ENCODE data around the gene SYNGR4. TPM values are rescaled to one million over a fixed set of nuclear protein-coding genes. Genes with fewer than 3 reads are reported as not detected.

SYNGR4 gene
- total RNA-seq, 6 donors from 2014 or later: not detected

- peak overlapping the region; percentile 87 to 95 (median 92) for H3K27ac ChIP-seq
- H3K4me3 ChIP-seq: peak overlapping the region; percentile 49 to 77 (median 57)
- H3K36me3 ChIP-seq: peaks cover 0 to 5% (median 0%) of the 10 kb centered on the region in 4 donors
- peaks cover 5 to 16% (median 11%) of the 10 kb centered on the region in 4 donors for H3K4me1 ChIP-seq
- DNase-seq (peak; percentile 96 to 99), ATAC-seq (ENCODE audit: low FRiP score in 2 of 2) (peak; percentile 95 to 96)
- TF ChIP-seq POLR2AphosphoS5 (IDR thresholded peaks at IDR 0.05) (peak; percentile 39 to 56), POLR2A (IDR thresholded peaks at IDR 0.05) (peak in 2 of 4 donors; percentile 23 to 49), EP300 (IDR thresholded peaks at IDR 0.05) (no peak)
- TF ChIP-seq, protein P1, sequence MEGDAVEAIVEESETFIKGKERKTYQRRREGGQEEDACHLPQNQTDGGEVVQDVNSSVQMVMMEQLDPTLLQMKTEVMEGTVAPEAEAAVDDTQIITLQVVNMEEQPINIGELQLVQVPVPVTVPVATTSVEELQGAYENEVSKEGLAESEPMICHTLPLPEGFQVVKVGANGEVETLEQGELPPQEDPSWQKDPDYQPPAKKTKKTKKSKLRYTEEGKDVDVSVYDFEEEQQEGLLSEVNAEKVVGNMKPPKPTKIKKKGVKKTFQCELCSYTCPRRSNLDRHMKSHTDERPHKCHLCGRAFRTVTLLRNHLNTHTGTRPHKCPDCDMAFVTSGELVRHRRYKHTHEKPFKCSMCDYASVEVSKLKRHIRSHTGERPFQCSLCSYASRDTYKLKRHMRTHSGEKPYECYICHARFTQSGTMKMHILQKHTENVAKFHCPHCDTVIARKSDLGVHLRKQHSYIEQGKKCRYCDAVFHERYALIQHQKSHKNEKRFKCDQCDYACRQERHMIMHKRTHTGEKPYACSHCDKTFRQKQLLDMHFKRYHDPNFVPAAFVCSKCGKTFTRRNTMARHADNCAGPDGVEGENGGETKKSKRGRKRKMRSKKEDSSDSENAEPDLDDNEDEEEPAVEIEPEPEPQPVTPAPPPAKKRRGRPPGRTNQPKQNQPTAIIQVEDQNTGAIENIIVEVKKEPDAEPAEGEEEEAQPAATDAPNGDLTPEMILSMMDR (IDR thresholded peaks at IDR 0.05): peak in 3 of 6 experiments; percentile 22 to 46 (median 28)
- H3K9me3 ChIP-seq: no peaks in the 10 kb centered on the region
- WGBS, 2 donors: 4 to 20% methylated on average over 4 to 18 of the region's 26 CpGs
- H3K27me3 ChIP-seq: no peaks in the 10 kb centered on the region
Observed at GRCh38 chr19:48362716-48363499, 1.3 kb upstream of the SYNGR4 start.

- peaks cover 5 to 16% (median 11%) of the 10 kb centered on the region in 4 donors for H3K4me1 ChIP-seq
- H3K9me3 ChIP-seq: no peaks in the 10 kb centered on the region
- TF ChIP-seq POLR2AphosphoS5 (IDR thresholded peaks at IDR 0.05) (no peak), EP300 (IDR thresholded peaks at IDR 0.05) (no peak), POLR2A (IDR thresholded peaks at IDR 0.05) (no peak)
- TF ChIP-seq, protein P1 (IDR thresholded peaks at IDR 0.05): no peak
- WGBS, 2 donors: 0% methylated on average over 10 of the region's 10 CpGs; no CpG with 5 or more reads in 1 of the 2 donors
- peak overlapping the region; percentile 87 to 95 (median 92) for H3K27ac ChIP-seq
- peak; percentile 3 to 31 for ATAC-seq (ENCODE audit: low FRiP score in 2 of 2)
- peak in 1 of 2 donors; percentile 29 for DNase-seq
- H3K27me3 ChIP-seq: no peaks in the 10 kb centered on the region
- peak overlapping the region; percentile 49 to 77 (median 57) for H3K4me3 ChIP-seq
- peaks cover 0 to 5% (median 0%) of the 10 kb centered on the region in 4 donors for H3K36me3 ChIP-seq
Observed at GRCh38 chr19:48363500-48363809, 712 bp upstream of the SYNGR4 start.

- Histone ChIP-seq H3K9me3 (no peaks in the 10 kb centered on the region), H3K36me3 (peaks cover 0 to 2% (median 0%) of the 10 kb centered on the region in 4 donors), H3K4me1 (peaks cover 5 to 16% (median 11%) of the 10 kb centered on the region in 4 donors), H3K27ac (peak overlapping the region; percentile 87 to 95 (median 92)), H3K27me3 (no peaks in the 10 kb centered on the region), H3K4me3 (peak overlapping the region in 3 of 4 donors; percentile 49 to 77 (median 61))
- no peak for DNase-seq
- TF ChIP-seq, protein P1 (IDR thresholded peaks at IDR 0.05): no peak
- no peak for TF ChIP-seq EP300 (IDR thresholded peaks at IDR 0.05)
- TF ChIP-seq POLR2AphosphoS5 (IDR thresholded peaks at IDR 0.05): no peak
- TF ChIP-seq POLR2A (IDR thresholded peaks at IDR 0.05): no peak
- ATAC-seq (ENCODE audit: low FRiP score in 2 of 2): no peak
- WGBS, 2 donors: 68 to 87% methylated on average over 7 to 10 of the region's 10 CpGs
Observed at GRCh38 chr19:48364598-48365348, 606 bp downstream of the SYNGR4 start.

DNA sequence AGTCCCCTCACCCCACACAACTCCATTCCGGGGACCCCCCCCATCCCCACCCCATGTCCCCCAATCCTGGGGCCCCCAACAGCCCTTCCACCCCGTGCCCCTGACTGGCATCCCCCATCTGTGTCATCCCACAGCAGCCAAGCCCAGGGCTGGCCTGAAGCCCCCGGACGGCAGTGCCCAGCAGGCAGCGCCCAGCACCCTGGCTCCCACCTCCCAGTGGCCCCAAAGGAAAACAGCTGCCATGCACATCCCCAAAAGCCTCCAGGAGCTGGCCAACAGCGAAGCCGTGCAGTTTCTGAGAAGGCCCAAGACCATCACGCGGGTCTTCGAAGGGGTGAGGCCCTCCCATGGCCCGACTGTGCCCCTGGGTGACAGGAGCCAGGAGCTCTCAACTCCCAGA is 1.4 kb downstream of the SYNGR4 start:
- TF ChIP-seq, protein P1 (IDR thresholded peaks at IDR 0.05): no peak
- TF ChIP-seq EP300 (IDR thresholded peaks at IDR 0.05): no peak
- no peak for TF ChIP-seq POLR2A (IDR thresholded peaks at IDR 0.05)
- TF ChIP-seq POLR2AphosphoS5 (IDR thresholded peaks at IDR 0.05): no peak
- 93 to 94% methylated on average over 6 to 8 of the region's 11 CpGs for WGBS, 2 donors
- ATAC-seq (ENCODE audit: low FRiP score in 2 of 2): no peak

More for the DNA sequence above, 1.4 kb downstream of the SYNGR4 start:
- Histone ChIP-seq H3K4me3 (no peak overlapping the region), H3K4me1 (peaks cover 5 to 16% (median 11%) of the 10 kb centered on the region in 4 donors), H3K9me3 (no peaks in the 10 kb centered on the region), H3K27ac (no peak overlapping the region), H3K36me3 (no peaks in the 10 kb centered on the region), H3K27me3 (no peaks in the 10 kb centered on the region)
- peak in 1 of 2 donors; percentile 72 for DNase-seq

Measured in upper lobe of left lung (tissue), 6 donors.